WTC11 (cell line): ENCODE measurements around the gene LTBR. TPM values are rescaled to one million over a fixed set of nuclear protein-coding genes. Genes with fewer than 3 reads are reported as not detected.

Experiments used
- ATF2 ChIP-seq: sonication (generic); formaldehyde crosslinking; IDR thresholded peaks from 2 replicates; pipeline ENCODE4 v1.8.1; 2022; ENCODE audit warnings: low read depth, missing genetic modification reagents, borderline replicate concordance
- CTCF ChIP-seq: fragments of 200-600 bp; IDR thresholded peaks from 2 replicates; pipeline ENCODE4 v1.8.0; 2022; ENCODE audit warnings: antibody characterized with exemption
- E2F1 ChIP-seq: sonication (generic); formaldehyde crosslinking; IDR thresholded peaks from 2 replicates; pipeline ENCODE4 v1.8.0; 2022; ENCODE audit warnings: mild to moderate bottlenecking, missing genetic modification reagents
- IRF2 ChIP-seq: sonication (generic); formaldehyde crosslinking; IDR thresholded peaks from 2 replicates; pipeline ENCODE4 v1.8.0; 2022; ENCODE audit warnings: low read depth, missing genetic modification reagents, borderline replicate concordance
- MXD4 ChIP-seq: fragments of 250-450 bp; sonication (Bioruptor Pico); IDR thresholded peaks from 2 replicates; pipeline ENCODE4 v1.8.0; 2021; ENCODE audit warnings: mild to moderate bottlenecking, moderate library complexity, borderline replicate concordance
- NFATC4 ChIP-seq: fragments of 250-450 bp; sonication (Bioruptor Pico); IDR thresholded peaks from 2 replicates; pipeline ENCODE4 v1.9.0; 2021; ENCODE audit warnings: mild to moderate bottlenecking
- NFYB ChIP-seq: sonication (generic); formaldehyde crosslinking; conservative IDR thresholded peaks from 2 replicates; pipeline ENCODE4 v1.8.0; 2022; ENCODE audit warnings: low read depth, missing genetic modification reagents
- NR1H2 ChIP-seq: sonication (generic); formaldehyde crosslinking; IDR thresholded peaks from 2 replicates; pipeline ENCODE4 v1.9.0; 2021; ENCODE audit warnings: mild to moderate bottlenecking, moderate library complexity, missing genetic modification reagents
- NR2C2 ChIP-seq: sonication (generic); formaldehyde crosslinking; IDR thresholded peaks from 2 replicates; pipeline ENCODE4 v1.8.0; 2022; ENCODE audit warnings: mild to moderate bottlenecking, missing genetic modification reagents
- NR3C1 ChIP-seq: sonication (generic); formaldehyde crosslinking; conservative IDR thresholded peaks from 2 replicates; pipeline ENCODE4 v1.8.1; 2023; ENCODE audit warnings: low read depth, mild to moderate bottlenecking, missing genetic modification reagents
- SMAD4 ChIP-seq: sonication (generic); formaldehyde crosslinking; IDR thresholded peaks from 2 replicates; pipeline ENCODE4 v1.8.0; 2022; ENCODE audit warnings: mild to moderate bottlenecking, missing genetic modification reagents
- TCF7 ChIP-seq: sonication (generic); formaldehyde crosslinking; IDR thresholded peaks from 2 replicates; pipeline ENCODE4 v1.8.0; 2022; ENCODE audit warnings: mild to moderate bottlenecking, low read depth, missing genetic modification reagents, moderate library complexity
- TEAD1 ChIP-seq: sonication (generic); formaldehyde crosslinking; IDR thresholded peaks from 2 replicates; pipeline ENCODE4 v1.8.0; 2022; ENCODE audit warnings: mild to moderate bottlenecking, missing genetic modification reagents
- TP53 ChIP-seq: sonication (generic); formaldehyde crosslinking; IDR thresholded peaks from 2 replicates; pipeline ENCODE4 v1.8.1; 2023; ENCODE audit warnings: mild to moderate bottlenecking, missing genetic modification reagents
- USF2 ChIP-seq: sonication (generic); formaldehyde crosslinking; IDR thresholded peaks from 2 replicates; pipeline ENCODE4 v1.8.1; 2023; ENCODE audit warnings: mild to moderate bottlenecking, missing genetic modification reagents, moderate library complexity
- ZNF425 ChIP-seq: fragments of 250-450 bp; sonication (Bioruptor Pico); conservative IDR thresholded peaks from 2 replicates; pipeline ENCODE4 v1.9.0; 2021; ENCODE audit warnings: mild to moderate bottlenecking
- ZSCAN18 ChIP-seq: fragments of 250-450 bp; sonication (Bioruptor Pico); IDR thresholded peaks from 2 replicates; pipeline ENCODE4 v2.1.2; 2022; ENCODE audit warnings: mild to moderate bottlenecking, moderate library complexity
- total RNA-seq: library from RNA; stranded (reverse); gene quantifications from 3 replicates; pipeline ENCODE4 v1.2.3, GENCODE V29; 2021
- TF ChIP-seq, protein P1 (sequence below): sonication (generic); formaldehyde crosslinking; IDR thresholded peaks from 2 replicates; pipeline ENCODE4 v1.8.0; 2022; ENCODE audit warnings: missing genetic modification reagents
- TF ChIP-seq, protein P2 (sequence below): sonication (generic); formaldehyde crosslinking; IDR thresholded peaks from 2 replicates; pipeline ENCODE4 v1.8.0; 2023; ENCODE audit warnings: missing genetic modification reagents, mild to moderate bottlenecking, borderline replicate concordance

LTBR gene
- total RNA-seq, 1 experiment from 2014 or later = 4.0 TPM

DNA sequence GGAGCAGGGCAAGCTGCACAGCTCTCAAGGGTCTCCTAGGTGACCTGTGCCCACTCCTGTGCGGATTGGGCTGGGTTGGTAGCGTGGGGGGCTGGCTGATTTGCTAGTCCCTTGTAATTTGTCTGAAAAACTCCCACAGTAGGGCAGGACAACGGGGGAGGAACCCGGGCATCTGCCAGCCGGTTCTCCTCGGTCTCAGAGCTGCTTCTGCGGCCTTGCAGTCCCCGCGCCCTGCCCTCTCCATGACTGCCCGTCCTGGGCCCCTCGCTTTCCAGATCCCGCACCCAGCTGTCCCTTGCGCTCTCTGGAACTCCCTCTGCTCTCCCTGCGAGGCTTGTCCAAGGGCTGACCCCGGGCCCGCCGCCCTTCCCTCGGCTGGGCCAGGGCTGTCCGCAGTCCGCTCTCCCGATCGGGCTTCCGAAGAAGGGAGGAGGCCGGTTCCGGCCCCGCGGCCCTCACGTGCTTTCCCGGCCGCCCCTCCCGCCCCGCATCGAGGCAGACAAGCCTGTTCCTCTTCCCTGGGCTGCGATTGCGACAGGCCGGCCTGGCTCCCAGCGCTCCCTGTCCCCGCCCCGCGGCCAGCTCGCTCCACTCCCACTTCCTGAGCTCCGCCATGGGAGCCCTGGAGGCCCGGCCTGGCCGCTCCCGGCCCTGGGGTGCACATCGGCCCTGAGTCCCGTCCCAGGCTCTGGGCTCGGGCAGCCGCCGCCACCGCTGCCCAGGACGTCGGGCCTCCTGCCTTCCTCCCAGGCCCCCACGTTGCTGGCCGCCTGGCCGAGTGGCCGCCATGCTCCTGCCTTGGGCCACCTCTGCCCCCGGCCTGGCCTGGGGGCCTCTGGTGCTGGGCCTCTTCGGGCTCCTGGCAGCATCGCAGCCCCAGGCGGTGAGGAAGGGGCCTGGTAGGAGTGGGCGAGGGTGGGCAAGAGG, at the start of gene LTBR (continued):
- TF ChIP-seq, protein P1, sequence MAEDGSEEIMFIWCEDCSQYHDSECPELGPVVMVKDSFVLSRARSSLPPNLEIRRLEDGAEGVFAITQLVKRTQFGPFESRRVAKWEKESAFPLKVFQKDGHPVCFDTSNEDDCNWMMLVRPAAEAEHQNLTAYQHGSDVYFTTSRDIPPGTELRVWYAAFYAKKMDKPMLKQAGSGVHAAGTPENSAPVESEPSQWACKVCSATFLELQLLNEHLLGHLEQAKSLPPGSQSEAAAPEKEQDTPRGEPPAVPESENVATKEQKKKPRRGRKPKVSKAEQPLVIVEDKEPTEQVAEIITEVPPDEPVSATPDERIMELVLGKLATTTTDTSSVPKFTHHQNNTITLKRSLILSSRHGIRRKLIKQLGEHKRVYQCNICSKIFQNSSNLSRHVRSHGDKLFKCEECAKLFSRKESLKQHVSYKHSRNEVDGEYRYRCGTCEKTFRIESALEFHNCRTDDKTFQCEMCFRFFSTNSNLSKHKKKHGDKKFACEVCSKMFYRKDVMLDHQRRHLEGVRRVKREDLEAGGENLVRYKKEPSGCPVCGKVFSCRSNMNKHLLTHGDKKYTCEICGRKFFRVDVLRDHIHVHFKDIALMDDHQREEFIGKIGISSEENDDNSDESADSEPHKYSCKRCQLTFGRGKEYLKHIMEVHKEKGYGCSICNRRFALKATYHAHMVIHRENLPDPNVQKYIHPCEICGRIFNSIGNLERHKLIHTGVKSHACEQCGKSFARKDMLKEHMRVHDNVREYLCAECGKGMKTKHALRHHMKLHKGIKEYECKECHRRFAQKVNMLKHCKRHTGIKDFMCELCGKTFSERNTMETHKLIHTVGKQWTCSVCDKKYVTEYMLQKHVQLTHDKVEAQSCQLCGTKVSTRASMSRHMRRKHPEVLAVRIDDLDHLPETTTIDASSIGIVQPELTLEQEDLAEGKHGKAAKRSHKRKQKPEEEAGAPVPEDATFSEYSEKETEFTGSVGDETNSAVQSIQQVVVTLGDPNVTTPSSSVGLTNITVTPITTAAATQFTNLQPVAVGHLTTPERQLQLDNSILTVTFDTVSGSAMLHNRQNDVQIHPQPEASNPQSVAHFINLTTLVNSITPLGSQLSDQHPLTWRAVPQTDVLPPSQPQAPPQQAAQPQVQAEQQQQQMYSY (CRISPR knock-in tag) = peak; percentile 34; the same call in 1 of the 2 replicates
- TF ChIP-seq ZSCAN18 (CRISPR knock-in tag) (no peak), TP53 (CRISPR knock-in tag) (0 out of 2 replicates have a peak, but pooled peaks have one; percentile 88), ATF2 (CRISPR knock-in tag) (no peak; the same call in 1 of the 2 replicates), NR3C1 (peak; percentile 63; the same call in 1 of the 2 replicates), USF2 (peak; percentile 79), ZNF425 (CRISPR knock-in tag) (no peak), TEAD1 (CRISPR knock-in tag) (peak; percentile 50; the same call in 1 of the 2 replicates), NR2C2 (peak; percentile 32; the same call in 1 of the 2 replicates), IRF2 (CRISPR knock-in tag) (no peak), TCF7 (CRISPR knock-in tag) (0 out of 2 replicates have a peak, but pooled peaks have one; percentile 47), NFATC4 (CRISPR knock-in tag) (no peak), NFYB (CRISPR knock-in tag) (no peak), MXD4 (CRISPR knock-in tag) (no peak), NR1H2 (CRISPR knock-in tag) (no peak), SMAD4 (no peak), CTCF (no peak), E2F1 (CRISPR knock-in tag) (0 out of 2 replicates have a peak, but pooled peaks have one; percentile 72)
- TF ChIP-seq, protein P2, sequence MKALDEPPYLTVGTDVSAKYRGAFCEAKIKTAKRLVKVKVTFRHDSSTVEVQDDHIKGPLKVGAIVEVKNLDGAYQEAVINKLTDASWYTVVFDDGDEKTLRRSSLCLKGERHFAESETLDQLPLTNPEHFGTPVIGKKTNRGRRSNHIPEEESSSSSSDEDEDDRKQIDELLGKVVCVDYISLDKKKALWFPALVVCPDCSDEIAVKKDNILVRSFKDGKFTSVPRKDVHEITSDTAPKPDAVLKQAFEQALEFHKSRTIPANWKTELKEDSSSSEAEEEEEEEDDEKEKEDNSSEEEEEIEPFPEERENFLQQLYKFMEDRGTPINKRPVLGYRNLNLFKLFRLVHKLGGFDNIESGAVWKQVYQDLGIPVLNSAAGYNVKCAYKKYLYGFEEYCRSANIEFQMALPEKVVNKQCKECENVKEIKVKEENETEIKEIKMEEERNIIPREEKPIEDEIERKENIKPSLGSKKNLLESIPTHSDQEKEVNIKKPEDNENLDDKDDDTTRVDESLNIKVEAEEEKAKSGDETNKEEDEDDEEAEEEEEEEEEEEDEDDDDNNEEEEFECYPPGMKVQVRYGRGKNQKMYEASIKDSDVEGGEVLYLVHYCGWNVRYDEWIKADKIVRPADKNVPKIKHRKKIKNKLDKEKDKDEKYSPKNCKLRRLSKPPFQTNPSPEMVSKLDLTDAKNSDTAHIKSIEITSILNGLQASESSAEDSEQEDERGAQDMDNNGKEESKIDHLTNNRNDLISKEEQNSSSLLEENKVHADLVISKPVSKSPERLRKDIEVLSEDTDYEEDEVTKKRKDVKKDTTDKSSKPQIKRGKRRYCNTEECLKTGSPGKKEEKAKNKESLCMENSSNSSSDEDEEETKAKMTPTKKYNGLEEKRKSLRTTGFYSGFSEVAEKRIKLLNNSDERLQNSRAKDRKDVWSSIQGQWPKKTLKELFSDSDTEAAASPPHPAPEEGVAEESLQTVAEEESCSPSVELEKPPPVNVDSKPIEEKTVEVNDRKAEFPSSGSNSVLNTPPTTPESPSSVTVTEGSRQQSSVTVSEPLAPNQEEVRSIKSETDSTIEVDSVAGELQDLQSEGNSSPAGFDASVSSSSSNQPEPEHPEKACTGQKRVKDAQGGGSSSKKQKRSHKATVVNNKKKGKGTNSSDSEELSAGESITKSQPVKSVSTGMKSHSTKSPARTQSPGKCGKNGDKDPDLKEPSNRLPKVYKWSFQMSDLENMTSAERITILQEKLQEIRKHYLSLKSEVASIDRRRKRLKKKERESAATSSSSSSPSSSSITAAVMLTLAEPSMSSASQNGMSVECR (CRISPR knock-in tag) = no peak
